ENCODE data around the gene CACNB2.

DNA sequence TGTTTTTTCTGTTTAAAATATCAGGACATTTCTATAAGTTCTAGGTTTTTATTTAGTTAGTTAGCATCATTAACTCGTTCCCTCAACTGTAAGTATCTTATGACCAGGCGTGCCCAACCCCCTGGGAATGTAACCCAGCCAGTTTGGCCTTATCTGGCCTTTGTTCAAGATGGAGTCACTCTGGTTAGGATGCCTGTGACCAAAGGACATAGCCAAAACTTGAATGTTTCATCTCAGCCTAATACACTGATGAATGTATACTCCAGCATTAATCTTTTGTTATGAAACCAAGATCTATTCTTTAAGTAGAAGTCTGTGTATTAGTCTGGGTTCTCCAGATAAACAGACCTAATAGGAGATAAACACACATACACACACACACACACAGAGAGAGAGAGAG lies 279.7 kb downstream of the CACNB2 start:
- TF ChIP-seq CTCF (conservative IDR thresholded peaks at IDR 0.05; ENCODE audit: low read depth, low read length) (no peak), EZH2phosphoT487 (IDR thresholded peaks at IDR 0.05; ENCODE audit: borderline replicate concordance, low read length) (no peak)
